Transverse colon (tissue), 4 donors: ENCODE data around the gene TTC12. TPM values are rescaled to one million over a fixed set of nuclear protein-coding genes. Genes with fewer than 3 reads are reported as not detected.
A peak's percentile ranks its signal among the peaks of the same experiment; 100 is the strongest.

Experiments
- DNase-seq: peaks from one replicate; pipeline ENCODE4 v3.0.0-alpha.2; 2019
- H3K27ac ChIP-seq, 4 donors: fragments of 200-600 bp; sonication (generic); 2 replicates each; pipeline ENCODE4 v1.5.1; 2016 to 2018; ENCODE audit warnings: inconsistent platforms in 4 of 4
- H3K27me3 ChIP-seq: fragments of 200-600 bp; sonication (generic); 2 replicates; pipeline ENCODE4 v1.5.1; 2017; ENCODE audit warnings: inconsistent platforms
- H3K36me3 ChIP-seq, 4 donors: fragments of 200-600 bp; sonication (generic); 2 replicates each; pipeline ENCODE4 v1.5.1; 2017 to 2019; ENCODE audit warnings: inconsistent platforms in 4 of 4
- H3K4me1 ChIP-seq, 4 donors: fragments of 200-600 bp; sonication (generic); 2 replicates each; pipeline ENCODE4 v1.5.1; 2017 to 2020; ENCODE audit warnings: inconsistent platforms in 4 of 4
- H3K4me3 ChIP-seq, 4 donors: fragments of 200-600 bp; sonication (generic); 1 replicate in 1 of 4; 2 replicates in 3 of 4; pipeline versions ENCODE4 v1.5.1 to v1.6.1; 2017 to 2019; ENCODE audit warnings: inconsistent platforms in 4 of 4
- H3K9me3 ChIP-seq, 2 donors: fragments of 200-600 bp; sonication (generic); 2 replicates each; pipeline ENCODE4 v1.5.1; 2017 to 2019; ENCODE audit warnings: inconsistent platforms in 2 of 2
- CTCF ChIP-seq, 5 experiments: fragments of 200-600 bp in 3 of 5; fragments of 450-650 bp in 2 of 5; sonication (generic) in 3 of 5; IDR thresholded peaks; 1 replicate in 2 of 5; 2 replicates in 3 of 5; pipeline ENCODE4 v1.5.1; 2016 to 2017; ENCODE audit warnings: antibody characterized with exemption in 5 of 5, inconsistent platforms in 3 of 5, mild to moderate bottlenecking in 2 of 5, moderate library complexity in 1 of 5
- EP300 ChIP-seq: sonication (generic); formaldehyde crosslinking; IDR thresholded peaks from one replicate; pipeline ENCODE4 v1.6.1; 2017; ENCODE audit warnings: antibody characterized with exemption, low read depth
- POLR2A ChIP-seq: fragments of 450-650 bp; IDR thresholded peaks from one replicate; pipeline ENCODE4 v1.6.1; 2016; ENCODE audit warnings: antibody characterized with exemption, mild to moderate bottlenecking, moderate library complexity
- POLR2AphosphoS5 ChIP-seq, 3 donors: sonication (generic); formaldehyde crosslinking; IDR thresholded peaks; one replicate each; pipeline ENCODE4 v1.6.1; 2016; ENCODE audit warnings: antibody characterized with exemption in 3 of 3
- WGBS, 2 donors: methylation state at CpG; one replicate each; pipeline ENCODE4 v1.1.5; 2018; ENCODE audit warnings: low coverage in 1 of 2; 5-methylcytosine and 5-hydroxymethylcytosine counted together
- in situ Hi-C, 4 donors: fragments of 200-750 bp; cut with MboI; loops; one replicate each; pipeline versions ENCODE4 v1.15.0 to v1.15.1; 2017; ENCODE audit warnings: low sequenced_read_pairs in 3 of 4, low pct_ligation_motif_present in 1 of 4, low pct_unique_long_range_greater_than_20kb in 1 of 4
- intact Hi-C: fragments of 100-400 bp; cut with DNase I; formaldehyde crosslinking; loops from one replicate; pipeline ENCODE4 v1.15.1; 2023; ENCODE audit warnings: low total_unique reads
- total RNA-seq, 4 donors: library from RNA; depleted of rRNA; stranded (reverse); fragments of >200 nt; gene quantifications; one replicate each; pipeline ENCODE4 v1.1.0, GENCODE V29; 2016

Gene TTC12
- total RNA-seq, 4 donors from 2014 or later: 10.3 to 24.1 (median 16.0) TPM

- DNase-seq: no peak
- TF ChIP-seq EP300: no peak
- no peak for TF ChIP-seq CTCF (IDR thresholded peaks at IDR 0.05)
- TF ChIP-seq POLR2A: no peak
- TF ChIP-seq POLR2AphosphoS5 (IDR thresholded peaks at IDR 0.05): no peak
- no peaks in the 10 kb centered on the region for H3K27me3 ChIP-seq
- H3K9me3 ChIP-seq: no peaks in the 10 kb centered on the region
- peak overlapping the region in 3 of 4 donors; percentile 86 to 94 (median 93) for H3K27ac ChIP-seq
- H3K4me3 ChIP-seq: no peak overlapping the region
- peaks cover 0 to 4% (median 0%) of the 10 kb centered on the region in 4 donors for H3K36me3 ChIP-seq
- H3K4me1 ChIP-seq: peaks cover 0 to 16% (median 6%) of the 10 kb centered on the region in 4 donors
- in situ Hi-C loops (loop anchor here in 2 of 4 donors (10.0 to 25.0 kb wide), 3 partner anchors 219 to 421 kb away; no protein-coding TSS in a partner anchor), intact Hi-C loops (no loop called here)
- 67 to 82% methylated on average over 1 of the region's 1 CpG for WGBS, 2 donors
These were observed 1.9 kb downstream of the TTC12 start for GRCh38 chr11:113316256-113316655.

GRCh38 chr11:113317339-113317738 lies 3.0 kb downstream of the TTC12 start:
- TF ChIP-seq POLR2A: no peak
- TF ChIP-seq EP300: no peak
- no peak for TF ChIP-seq POLR2AphosphoS5 (IDR thresholded peaks at IDR 0.05)
- TF ChIP-seq CTCF (IDR thresholded peaks at IDR 0.05): no peak
- H3K4me1 ChIP-seq: peaks cover 0 to 16% (median 6%) of the 10 kb centered on the region in 4 donors
- H3K9me3 ChIP-seq: no peaks in the 10 kb centered on the region
- no peak for DNase-seq
- peaks cover 0 to 4% (median 0%) of the 10 kb centered on the region in 4 donors for H3K36me3 ChIP-seq
- in situ Hi-C loops (loop anchor here in 2 of 4 donors (10.0 to 25.0 kb wide), 3 partner anchors 217 to 420 kb away; no protein-coding TSS in a partner anchor), intact Hi-C loops (no loop called here)
- H3K27ac ChIP-seq: no peak overlapping the region
- no peak overlapping the region for H3K4me3 ChIP-seq
- 91 to 93% methylated on average over 2 of the region's 2 CpGs for WGBS, 2 donors
- no peaks in the 10 kb centered on the region for H3K27me3 ChIP-seq

GRCh38 chr11:113319085-113319484 lies 4.7 kb downstream of the TTC12 start:
- no peak for DNase-seq
- H3K27ac ChIP-seq: no peak overlapping the region
- no peak overlapping the region for H3K4me3 ChIP-seq
- WGBS, 2 donors: 97 to 100% methylated on average over 4 of the region's 4 CpGs
- H3K36me3 ChIP-seq: peaks cover 0 to 9% (median 2%) of the 10 kb centered on the region in 4 donors
- H3K4me1 ChIP-seq: peaks cover 0 to 12% (median 1%) of the 10 kb centered on the region in 4 donors
- in situ Hi-C loops (loop anchor here in 2 of 4 donors (10.0 to 25.0 kb wide), 3 partner anchors 216 to 418 kb away; no protein-coding TSS in a partner anchor), intact Hi-C loops (no loop called here)
- H3K27me3 ChIP-seq: no peaks in the 10 kb centered on the region
- no peaks in the 10 kb centered on the region for H3K9me3 ChIP-seq
- TF ChIP-seq EP300 (no peak), POLR2AphosphoS5 (IDR thresholded peaks at IDR 0.05) (no peak), POLR2A (no peak), CTCF (IDR thresholded peaks at IDR 0.05) (no peak)

GRCh38 chr11:113322158-113322557 lies 7.8 kb downstream of the TTC12 start:
- 79 to 100% methylated on average over 1 to 4 of the region's 4 CpGs for WGBS, 2 donors
- intact Hi-C loops: no loop called here
- TF ChIP-seq CTCF (IDR thresholded peaks at IDR 0.05) (no peak), POLR2A (no peak), EP300 (no peak), POLR2AphosphoS5 (IDR thresholded peaks at IDR 0.05) (no peak)
- no peak for DNase-seq
- no peak overlapping the region for H3K4me3 ChIP-seq
- H3K9me3 ChIP-seq: no peaks in the 10 kb centered on the region
- peaks cover 0 to 27% (median 2%) of the 10 kb centered on the region in 4 donors for H3K36me3 ChIP-seq
- H3K27me3 ChIP-seq: no peaks in the 10 kb centered on the region
- in situ Hi-C loops: loop anchor here in 1 of 4 donors (25.0 kb wide), 1 partner anchor 415 kb away; no protein-coding TSS in a partner anchor
- H3K4me1 ChIP-seq: no peaks in the 10 kb centered on the region
- no peak overlapping the region for H3K27ac ChIP-seq
